Activated CD4-positive, CD25-positive, alpha-beta regulatory T cell treated with anti-CD3 and anti-CD28 coated beads, Interleukin-2, amount 50 U/mL, for 24 hours (primary cell): ENCODE data around the gene SLC39A11.
"Not testable (repeated sequence)": the region's sequence is repeated elsewhere in the genome, so short reads cannot be mapped to it uniquely, and the experiment has no call there.

Source experiments
- ATAC-seq, 2 donors: fragments of 150-1000 bp; cut with Tn5 transposase; one replicate each; pipeline ENCODE4 v1.10.0; 2021; ENCODE audit warnings: mild to moderate bottlenecking in 1 of 2, moderate library complexity in 1 of 2

Gene SLC39A11

DNA sequence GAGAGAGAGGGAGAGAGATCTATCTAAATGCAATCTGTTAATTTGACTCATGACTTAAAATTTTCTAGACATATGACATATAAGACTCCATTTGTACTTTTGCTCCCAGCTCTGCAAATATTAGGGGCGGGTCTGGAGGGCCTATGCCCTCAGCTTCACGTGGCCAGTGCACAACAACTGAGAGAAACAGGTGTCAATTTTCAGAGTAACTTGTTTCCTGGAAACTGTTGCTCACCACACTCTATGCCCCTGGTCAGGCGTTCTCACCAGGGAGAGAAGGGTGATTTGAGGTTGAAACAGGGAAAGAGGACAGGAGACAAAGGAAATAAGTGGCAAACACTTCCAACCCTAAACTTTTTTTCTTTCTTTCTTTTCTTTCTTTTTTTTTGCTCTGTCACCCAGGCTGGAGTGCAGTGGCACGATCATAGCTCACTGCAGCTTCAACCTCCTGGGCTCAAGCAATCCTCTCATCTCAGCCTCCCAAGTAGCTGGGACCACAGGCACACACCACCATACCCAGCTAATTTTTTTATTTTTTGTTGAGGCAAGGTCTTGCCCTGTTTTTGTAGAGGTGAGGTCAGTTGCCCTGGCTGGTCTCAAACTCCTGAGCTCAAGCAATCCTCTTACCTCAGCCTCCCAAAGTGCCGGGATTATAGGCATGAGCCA, 270.0 kb downstream of the SLC39A11 start:
- ATAC-seq = no peak

DNA sequence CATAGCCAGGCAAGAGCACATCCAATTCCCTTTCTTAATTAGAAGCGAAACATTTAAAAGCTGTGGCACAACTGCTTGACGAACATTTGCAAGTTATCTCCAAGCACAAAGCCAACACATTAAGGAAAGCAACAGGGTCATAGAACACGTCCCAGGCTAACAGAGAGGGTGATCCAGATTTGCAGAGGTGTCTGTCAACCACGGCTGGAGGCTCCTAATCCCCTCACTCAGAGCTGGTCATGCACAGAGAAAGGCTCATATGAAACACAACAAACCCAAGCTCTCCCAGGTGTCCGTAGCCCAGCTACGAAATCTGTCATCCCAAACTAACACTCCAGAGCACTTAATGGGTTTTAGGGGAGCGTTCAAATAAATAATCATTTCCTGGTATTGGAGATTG, 276.1 kb downstream of the SLC39A11 start:
- no peak for ATAC-seq

GRCh38 chr17:72813481-72813880, 279.0 kb downstream of the SLC39A11 start:
- no peak for ATAC-seq

GRCh38 chr17:72812823-72813222, 279.7 kb downstream of the SLC39A11 start:
- ATAC-seq = no peak

- no peak for ATAC-seq
These were observed 280.4 kb downstream of the SLC39A11 start for GRCh38 chr17:72811976-72812687.

DNA sequence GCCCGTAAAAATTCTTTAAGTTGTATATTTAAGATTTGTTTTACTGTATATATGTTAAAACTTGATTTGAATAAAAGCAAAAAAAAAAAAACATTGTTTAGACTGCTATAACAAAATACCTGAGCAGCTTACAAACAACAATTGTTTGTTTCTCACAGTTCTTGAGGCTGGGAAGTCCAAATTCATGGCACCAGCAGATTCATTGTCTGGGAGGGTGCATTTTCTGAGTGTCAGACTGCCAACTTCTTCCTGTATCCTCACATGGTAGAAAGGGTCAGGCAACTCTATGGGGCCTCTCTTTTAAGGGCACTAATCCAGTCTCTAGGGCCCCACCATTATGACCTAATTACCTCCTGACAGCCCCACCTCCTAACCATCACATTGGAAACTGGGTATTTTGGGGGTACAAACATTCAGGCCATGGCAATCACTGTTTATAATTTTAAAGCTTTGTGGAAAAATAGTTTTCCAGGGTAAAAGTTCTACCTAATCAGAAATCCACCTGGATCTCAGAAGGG, 281.4 kb downstream of the SLC39A11 start:
- ATAC-seq = no peak

DNA sequence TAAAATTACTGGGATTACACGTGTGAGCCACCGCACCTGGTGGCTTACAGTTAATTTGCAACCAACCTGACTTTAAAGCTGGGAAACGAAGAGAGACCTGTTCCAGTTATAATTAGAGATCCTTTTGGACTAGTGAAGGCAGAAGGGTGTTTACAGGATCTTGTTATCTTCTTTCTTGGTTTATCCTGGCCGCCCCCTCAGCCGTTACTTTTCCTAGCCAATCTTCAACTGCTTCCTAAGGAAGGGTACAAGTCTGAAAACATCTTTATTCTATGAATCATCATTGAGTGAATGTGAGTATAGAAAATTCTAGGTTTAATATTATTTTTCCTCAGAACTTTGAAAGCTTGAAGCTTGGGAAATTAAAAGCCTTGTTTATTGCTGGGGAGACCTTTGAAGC, 286.5 kb downstream of the SLC39A11 start:
- ATAC-seq = no peak

DNA sequence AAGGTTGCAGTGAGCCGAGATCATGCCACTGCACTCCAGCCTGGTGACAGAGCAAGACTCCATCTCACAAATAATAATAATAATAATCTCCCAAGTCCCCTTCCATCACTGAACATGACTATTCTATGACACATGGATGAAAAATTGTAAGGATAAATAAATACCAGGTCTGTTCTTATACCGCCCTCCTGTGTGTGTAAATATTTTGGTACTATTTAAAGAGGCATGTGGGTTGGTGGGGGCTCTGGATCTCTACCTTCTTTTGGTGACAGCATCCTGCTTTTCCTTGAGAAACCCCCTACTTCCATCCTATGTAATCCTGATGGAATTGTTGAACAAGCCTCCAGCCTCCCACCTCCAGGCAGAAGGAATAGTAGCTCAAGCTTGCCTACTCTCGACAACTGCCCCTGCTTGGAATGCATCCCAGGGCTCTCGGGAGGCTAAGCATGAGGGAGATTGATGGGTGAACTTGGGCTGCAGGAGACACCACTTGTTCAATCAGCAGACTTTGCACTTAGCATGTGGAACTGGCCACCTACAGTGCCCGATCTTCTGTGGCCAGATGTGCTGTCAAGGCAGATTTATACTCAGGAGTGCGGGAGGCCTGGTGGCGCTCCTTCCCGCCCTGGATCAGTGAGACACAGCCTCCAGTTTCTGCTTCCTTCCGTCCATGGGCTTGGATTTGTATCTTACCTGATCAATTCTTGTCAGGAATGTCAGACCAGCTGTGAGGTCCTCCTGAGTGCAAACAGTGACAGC, 287.4 kb downstream of the SLC39A11 start:
- no peak for ATAC-seq

DNA sequence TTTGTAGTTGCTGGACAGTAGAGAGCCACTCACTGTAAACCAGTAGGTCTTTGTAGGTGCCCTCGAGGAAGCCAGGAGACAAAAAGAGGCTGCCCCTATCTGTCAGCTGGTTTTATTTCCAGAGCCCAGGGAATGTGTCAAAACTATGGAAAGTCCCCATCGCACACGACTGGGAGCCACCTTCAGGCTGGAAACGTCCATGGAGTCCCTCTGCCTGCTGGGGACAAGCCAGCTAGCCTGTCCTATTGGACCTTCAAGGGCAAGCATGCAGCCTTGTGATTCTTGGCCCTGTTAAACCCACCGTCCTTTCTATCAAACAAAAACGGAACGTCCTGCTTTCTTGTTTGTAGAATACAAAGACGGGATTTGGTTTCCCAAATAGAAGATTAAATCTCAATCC, 289.8 kb downstream of the SLC39A11 start:
- no peak for ATAC-seq

DNA sequence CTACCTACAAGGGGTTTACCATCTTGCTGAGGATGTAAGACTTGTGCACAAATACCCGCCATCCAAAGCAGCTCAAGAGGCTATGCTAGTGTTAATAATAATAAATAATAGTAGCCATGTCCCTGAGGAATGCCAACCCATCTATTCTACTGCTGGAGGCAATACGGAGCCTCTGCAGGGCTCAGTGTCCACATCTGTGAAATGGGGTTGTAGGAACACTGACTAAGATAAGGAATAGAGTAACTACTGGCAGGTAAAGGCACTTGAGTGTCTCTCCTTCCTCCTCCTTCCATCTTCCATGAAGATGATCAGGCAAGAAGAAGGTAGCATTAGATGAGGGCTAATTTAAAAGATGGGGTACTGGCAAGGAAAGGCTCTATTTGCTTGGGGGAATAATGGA, 295.3 kb downstream of the SLC39A11 start:
- no peak for ATAC-seq

GRCh38 chr17:72795941-72796340, 296.5 kb downstream of the SLC39A11 start:
- ATAC-seq = no peak

DNA sequence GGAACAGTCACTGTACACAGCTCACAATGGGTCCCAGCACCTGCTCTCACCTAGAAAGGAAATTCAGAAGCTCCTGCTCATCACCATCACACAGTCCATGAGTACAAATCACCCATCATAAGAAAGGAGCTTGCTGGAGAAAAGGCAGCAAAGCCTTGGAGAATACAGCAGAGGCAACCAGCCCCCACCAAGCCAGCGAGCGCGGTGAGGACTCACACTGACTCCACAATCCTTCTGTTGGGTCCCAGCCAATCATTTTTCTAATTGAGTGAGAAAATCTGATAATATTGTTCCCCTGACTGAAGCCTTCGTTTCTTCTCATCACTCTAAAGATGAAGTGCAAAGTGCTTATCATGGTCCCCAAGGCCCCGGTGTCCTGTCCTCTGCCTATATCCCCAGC, 298.3 kb downstream of the SLC39A11 start:
- no peak for ATAC-seq

DNA sequence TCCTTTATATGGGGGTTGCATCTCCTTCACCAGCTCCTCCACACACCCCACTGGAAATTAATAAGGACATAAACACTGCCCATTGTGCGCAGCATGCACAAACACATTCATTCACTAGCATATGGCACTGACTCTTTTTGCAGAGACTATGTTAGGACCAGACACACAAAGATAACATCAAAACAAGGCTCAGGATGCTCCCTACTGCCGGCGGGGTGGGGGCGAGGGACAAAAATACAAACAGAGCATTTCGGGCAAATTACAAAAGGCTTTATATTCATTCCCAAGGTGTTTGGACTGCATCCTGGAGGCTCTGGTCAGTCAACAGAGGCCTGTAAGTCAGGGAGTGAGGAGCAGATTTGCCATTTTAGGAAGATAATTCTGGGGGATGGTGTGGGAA, 299.7 kb downstream of the SLC39A11 start:
- no peak for ATAC-seq

GRCh38 chr17:72790190-72790589, 302.3 kb downstream of the SLC39A11 start:
- no peak for ATAC-seq

DNA sequence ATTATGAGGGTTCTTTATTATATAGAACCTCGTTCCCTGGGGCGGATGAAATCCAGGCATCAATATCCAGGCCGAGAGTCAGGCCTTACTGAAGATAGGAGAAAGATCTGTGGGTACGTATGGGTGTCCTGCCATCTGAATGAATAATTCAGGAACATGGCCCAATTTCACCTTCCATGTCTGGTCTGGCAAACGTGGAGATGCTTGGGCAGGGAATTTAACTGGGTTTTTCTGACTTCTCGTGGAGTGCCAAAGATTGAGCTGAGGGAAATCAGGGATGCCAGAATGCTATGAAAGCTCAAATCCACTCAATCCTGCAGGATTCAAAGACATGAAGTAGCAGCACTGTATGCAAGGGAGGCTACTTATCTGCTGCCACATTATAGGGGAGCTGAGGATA, 302.8 kb downstream of the SLC39A11 start:
- no peak for ATAC-seq

- no peak for ATAC-seq
These were observed 303.4 kb downstream of the SLC39A11 start for GRCh38 chr17:72788950-72789585.

- no peak for ATAC-seq
These were observed 306.3 kb downstream of the SLC39A11 start for GRCh38 chr17:72786209-72786608.

GRCh38 chr17:72782985-72783701, 309.3 kb downstream of the SLC39A11 start:
- ATAC-seq = no peak

GRCh38 chr17:72782437-72782836, 310.1 kb downstream of the SLC39A11 start:
- not testable (repeated sequence) for ATAC-seq

- ATAC-seq = no peak
These were observed 314.0 kb downstream of the SLC39A11 start for GRCh38 chr17:72778169-72779151.

DNA sequence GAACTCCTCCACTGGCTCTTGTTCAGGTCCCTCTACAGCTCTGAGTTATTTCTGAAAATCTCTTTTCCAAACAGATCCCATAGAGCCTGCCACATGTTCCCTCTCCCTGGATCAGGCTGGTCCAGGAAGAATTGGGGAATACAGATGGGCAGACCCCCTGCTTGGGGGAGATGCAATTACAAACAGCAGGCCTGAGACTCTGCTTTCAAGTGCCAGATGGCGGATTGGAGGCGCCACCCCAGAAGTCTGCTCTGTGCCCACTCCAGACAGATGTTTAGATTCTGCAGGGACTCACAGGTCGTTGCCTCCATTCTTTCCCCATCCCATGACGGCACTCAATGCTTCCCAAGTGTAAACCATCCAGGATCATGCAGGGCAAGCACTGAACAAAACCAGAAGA, 316.6 kb downstream of the SLC39A11 start:
- ATAC-seq = no peak
